NT2/D1 (cell line): ENCODE data around the gene FAM120A.

Source experiments
- DNase-seq: peaks from one replicate; pipeline ENCODE4 v3.0.0-alpha.2; 2011; ENCODE audit warnings: low read depth, low spot score
- H3K27me3 ChIP-seq: 2 replicates; pipeline ENCODE4 v1.6.0; 2011; ENCODE audit warnings: mild to moderate bottlenecking; ENCODE audit not compliant: insufficient read length, insufficient read depth
- H3K36me3 ChIP-seq: 2 replicates; pipeline ENCODE4 v1.6.1; 2011; ENCODE audit warnings: mild to moderate bottlenecking, low read length, mixed read lengths; ENCODE audit not compliant: insufficient read depth, insufficient read length
- H3K4me1 ChIP-seq: 2 replicates; pipeline ENCODE4 v1.5.1; 2011; ENCODE audit not compliant: insufficient read depth, insufficient read length
- H3K4me3 ChIP-seq: 2 replicates; pipeline ENCODE4 v1.5.1; 2011; ENCODE audit warnings: low read depth; ENCODE audit not compliant: insufficient read length
- H3K9ac ChIP-seq: 2 replicates; pipeline ENCODE4 v1.6.0; 2011; ENCODE audit warnings: low read depth; ENCODE audit not compliant: insufficient read length
- H3K9me3 ChIP-seq: 2 replicates; pipeline ENCODE4 v1.5.1; 2011; ENCODE audit warnings: mild to moderate bottlenecking, low read length; ENCODE audit not compliant: insufficient read depth
- SUZ12 ChIP-seq: IDR thresholded peaks from 2 replicates; pipeline ENCODE4 v1.6.1; 2011; ENCODE audit not compliant: insufficient read length, insufficient read depth; ENCODE audit errors: extremely low read depth
- YY1 ChIP-seq: IDR thresholded peaks from 2 replicates; pipeline ENCODE4 v1.6.1; 2011; ENCODE audit not compliant: insufficient read length, insufficient read depth
- ZNF274 ChIP-seq: IDR thresholded peaks from 2 replicates; pipeline ENCODE4 v1.6.1; 2011; ENCODE audit warnings: mild to moderate bottlenecking, low read depth, low read length

The FAM120A gene

DNA sequence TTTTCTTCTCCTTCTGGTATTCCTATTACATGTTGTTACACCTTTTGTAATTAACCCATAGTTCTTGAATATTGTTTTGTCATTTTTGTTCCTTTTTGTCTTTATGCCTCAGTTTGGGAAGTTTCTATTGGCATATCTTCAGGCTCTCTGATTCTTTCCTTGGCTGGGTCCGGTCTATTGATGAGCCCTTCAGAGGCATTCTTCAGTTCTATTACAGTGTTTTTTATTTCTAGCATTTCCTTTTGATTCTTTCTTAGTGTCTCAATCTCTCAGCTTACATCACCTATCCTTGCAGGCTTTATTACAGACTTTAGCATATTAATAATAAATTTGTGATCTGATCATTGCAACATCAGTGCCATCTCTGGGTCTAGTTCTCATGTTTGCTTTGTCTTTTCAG, 158.7 kb downstream of the FAM120A start:
- H3K4me1 ChIP-seq, result no peaks in the 10 kb centered on the region
- H3K9me3 ChIP-seq, result peaks cover 9% of the 10 kb centered on the region

DNA sequence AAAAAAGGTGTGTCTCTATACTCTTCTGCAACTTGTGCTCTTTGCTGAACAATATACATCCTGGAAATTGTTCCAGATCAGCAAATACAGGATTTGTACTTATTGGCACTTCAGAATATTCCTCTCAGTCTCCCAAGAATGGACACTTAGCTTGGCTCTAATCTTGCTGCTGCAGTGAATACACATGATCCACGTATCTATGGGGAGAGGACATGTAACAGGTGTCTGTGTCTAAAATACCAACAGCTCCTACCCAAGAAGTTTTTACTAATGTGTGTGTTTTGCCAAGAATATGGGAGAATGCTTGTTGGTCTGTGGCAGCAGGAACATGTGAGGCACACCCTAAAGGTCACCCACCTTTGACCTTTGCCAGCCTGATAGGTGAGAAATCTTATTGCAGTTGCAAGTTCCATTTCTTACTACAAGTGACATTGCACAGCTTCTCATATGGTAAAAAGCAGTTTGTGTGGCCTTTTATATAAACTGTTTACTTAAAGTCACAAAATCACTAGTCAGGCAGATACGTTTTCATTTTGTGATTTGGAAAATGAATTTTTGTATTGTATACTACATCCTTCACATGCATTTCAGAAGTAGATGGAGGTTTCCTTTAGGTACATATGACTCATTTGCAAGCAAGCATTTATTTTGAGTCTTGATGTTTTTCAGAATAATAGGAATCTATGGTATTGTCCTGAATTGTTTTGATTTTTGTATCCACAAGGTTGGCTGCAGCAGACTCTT, 160.7 kb downstream of the FAM120A start:
- no peaks in the 10 kb centered on the region for H3K36me3 ChIP-seq
- H3K27me3 ChIP-seq, result no peaks in the 10 kb centered on the region
- H3K9ac ChIP-seq, result no peak overlapping the region
- H3K4me1 ChIP-seq, result peaks cover 4% of the 10 kb centered on the region
- TF ChIP-seq ZNF274 (no peak), SUZ12 (no peak), YY1 (no peak)
- no peak for DNase-seq
- peaks cover 9% of the 10 kb centered on the region for H3K9me3 ChIP-seq
- H3K4me3 ChIP-seq, result no peak overlapping the region

More for the DNA sequence above, 158.7 kb downstream of the FAM120A start:
- no peak overlapping the region for H3K9ac ChIP-seq
- no peak overlapping the region for H3K4me3 ChIP-seq
- DNase-seq, result no peak
- TF ChIP-seq SUZ12 (no peak), ZNF274 (no peak), YY1 (no peak)
- H3K27me3 ChIP-seq, result no peaks in the 10 kb centered on the region
- no peaks in the 10 kb centered on the region for H3K36me3 ChIP-seq

DNA sequence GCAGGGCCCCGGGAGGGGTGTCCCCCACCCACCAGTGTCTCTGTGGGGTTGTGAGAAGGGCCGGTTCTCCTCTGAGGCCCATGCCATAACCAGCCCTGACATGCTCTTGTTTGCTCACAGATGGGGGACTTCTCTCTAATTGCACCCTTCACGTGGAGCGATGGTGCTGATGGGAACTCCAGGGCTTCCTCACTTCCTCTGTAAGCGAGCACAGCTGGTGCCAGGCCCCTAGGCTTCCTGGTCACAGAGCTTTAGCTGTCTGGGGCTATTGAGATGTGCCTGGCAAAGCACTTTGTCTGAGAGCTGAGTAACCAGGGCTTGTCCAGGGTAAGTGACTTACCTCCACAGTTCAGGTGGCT, 161.3 kb downstream of the FAM120A start:
- H3K4me3 ChIP-seq, result no peak overlapping the region
- H3K27me3 ChIP-seq, result no peaks in the 10 kb centered on the region
- DNase-seq, result no peak
- no peak for TF ChIP-seq SUZ12
- no peak for TF ChIP-seq YY1
- no peak for TF ChIP-seq ZNF274
- no peak overlapping the region for H3K9ac ChIP-seq
- H3K9me3 ChIP-seq, result peaks cover 9% of the 10 kb centered on the region
- H3K36me3 ChIP-seq, result no peaks in the 10 kb centered on the region
- H3K4me1 ChIP-seq, result peaks cover 4% of the 10 kb centered on the region

DNA sequence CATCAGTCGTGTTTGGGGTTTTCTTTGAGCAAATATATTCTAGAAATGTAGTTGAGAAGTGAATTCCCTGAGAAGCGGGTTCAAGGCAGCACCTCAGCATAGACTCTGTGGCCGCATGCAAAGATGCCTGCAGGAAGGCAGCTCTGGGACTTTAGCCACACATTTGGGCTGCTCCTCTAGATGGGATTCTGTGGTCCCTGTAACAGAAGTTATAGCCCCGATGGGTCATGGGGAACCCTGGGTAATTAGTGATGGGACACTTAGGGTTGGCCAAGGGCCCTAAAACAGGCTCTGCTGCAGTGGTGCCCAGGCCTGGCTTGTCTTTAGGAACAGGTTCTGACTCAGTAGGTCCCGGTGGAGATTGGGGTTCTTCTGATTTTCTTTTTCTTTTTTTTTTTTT, 161.7 kb downstream of the FAM120A start:
- Histone ChIP-seq H3K9me3 (peaks cover 9% of the 10 kb centered on the region), H3K4me3 (no peak overlapping the region), H3K36me3 (peaks cover 3% of the 10 kb centered on the region), H3K4me1 (peaks cover 4% of the 10 kb centered on the region), H3K9ac (no peak overlapping the region), H3K27me3 (no peaks in the 10 kb centered on the region)
- TF ChIP-seq SUZ12 (no peak), ZNF274 (no peak), YY1 (no peak)
- no peak for DNase-seq

- no peak for DNase-seq
- Histone ChIP-seq H3K9me3 (peaks cover 9% of the 10 kb centered on the region), H3K27me3 (no peaks in the 10 kb centered on the region), H3K9ac (no peak overlapping the region), H3K4me1 (peaks cover 5% of the 10 kb centered on the region), H3K36me3 (peaks cover 3% of the 10 kb centered on the region), H3K4me3 (no peak overlapping the region)
- TF ChIP-seq SUZ12, result no peak
- TF ChIP-seq YY1, result no peak
- TF ChIP-seq ZNF274, result no peak
Observed at GRCh38 chr9:93613791-93614190, 162.3 kb downstream of the FAM120A start.

DNA sequence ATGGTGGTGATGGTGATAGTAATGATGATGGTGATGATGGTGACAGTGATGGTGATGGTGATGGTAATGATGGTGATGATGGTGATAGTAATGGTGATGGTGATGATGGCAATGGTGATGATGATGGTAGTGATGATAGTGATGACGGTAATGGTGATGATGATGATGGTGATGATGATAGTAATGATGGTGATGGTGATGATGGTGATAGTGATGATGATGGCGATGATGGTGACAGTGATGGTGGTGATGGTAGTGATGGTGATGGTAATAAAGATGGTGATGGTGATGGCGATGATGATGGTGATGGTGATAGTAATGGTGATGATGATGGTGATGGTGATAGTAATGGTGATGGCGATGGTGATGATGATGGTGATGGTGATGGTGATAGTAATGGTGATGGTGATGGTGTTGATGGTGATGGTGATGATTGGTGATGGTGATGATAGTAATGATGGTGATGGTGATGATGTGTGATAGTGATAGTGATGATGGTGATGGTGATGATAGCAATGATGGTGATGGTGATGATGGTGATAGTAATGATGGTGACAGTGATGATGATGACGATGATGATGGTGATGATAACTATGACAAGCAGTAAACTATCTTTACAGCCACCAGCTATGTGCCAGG, 163.5 kb downstream of the FAM120A start:
- TF ChIP-seq SUZ12 (no peak), ZNF274 (no peak), YY1 (no peak)
- H3K9me3 ChIP-seq, result peaks cover 5% of the 10 kb centered on the region; the same call in 1 of the 2 replicates
- H3K36me3 ChIP-seq, result peaks cover 3% of the 10 kb centered on the region
- H3K4me3 ChIP-seq, result no peak overlapping the region
- DNase-seq, result no peak
- no peaks in the 10 kb centered on the region for H3K27me3 ChIP-seq
- peaks cover 13% of the 10 kb centered on the region for H3K4me1 ChIP-seq
- no peak overlapping the region for H3K9ac ChIP-seq
